ENCODE measurements around the gene BRI3.

Gene BRI3

GRCh38 chr7:98252425-98253054 is 28.9 kb upstream of the BRI3 start:
- DNase-seq, result no peak

- no peak for DNase-seq
These were observed 27.0 kb upstream of the BRI3 start for GRCh38 chr7:98254516-98254915.

DNA sequence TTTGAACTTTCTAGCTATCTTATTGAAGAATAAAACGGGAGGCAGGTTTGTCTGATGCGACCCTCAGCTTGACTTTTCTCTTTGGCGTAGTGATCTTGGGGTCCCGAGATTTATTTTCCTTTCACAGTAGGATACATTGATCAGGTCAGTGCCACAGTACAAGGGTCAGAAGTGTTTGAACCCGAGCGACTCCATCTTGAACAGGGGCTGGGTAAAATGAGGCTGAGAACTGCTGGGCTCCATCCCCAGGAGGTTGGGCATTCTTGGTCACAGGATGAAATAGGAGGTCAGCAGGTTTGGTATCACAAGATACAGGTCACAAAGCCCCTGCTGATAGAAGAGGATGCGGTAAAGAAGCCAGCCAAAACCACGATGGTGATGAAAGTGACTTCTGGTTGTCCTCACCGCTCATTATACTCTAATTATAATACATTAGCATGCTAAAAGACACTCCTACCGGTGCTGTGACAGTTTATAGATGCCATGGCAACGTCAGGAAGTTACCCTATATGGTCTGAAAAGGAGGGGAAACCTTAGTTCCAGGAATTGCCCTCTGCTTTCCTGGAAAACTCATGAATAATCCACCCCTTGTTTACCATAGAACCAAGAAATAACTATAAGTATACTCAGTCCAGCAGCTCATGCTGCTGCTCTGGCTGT is 26.4 kb upstream of the BRI3 start:
- no peak for DNase-seq

DNA sequence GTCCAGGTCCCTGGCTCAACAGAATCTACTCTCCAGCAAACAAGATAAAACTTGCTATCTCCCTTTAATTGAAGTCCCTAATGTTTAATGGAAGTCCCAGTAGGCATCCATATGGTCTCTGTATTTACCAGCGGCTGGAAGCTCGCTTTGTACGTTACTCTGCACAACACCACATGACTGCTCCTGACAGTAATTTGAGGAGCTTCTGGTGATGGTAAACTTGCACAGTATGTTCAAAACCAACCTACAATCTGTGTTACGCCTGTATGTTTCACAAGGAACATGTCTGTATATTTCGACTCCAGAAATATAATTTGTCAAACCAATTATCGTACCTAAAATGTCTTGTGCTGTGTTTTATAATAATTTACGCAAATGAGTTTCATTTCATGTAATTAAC is 25.1 kb upstream of the BRI3 start:
- DNase-seq, result no peak

DNA sequence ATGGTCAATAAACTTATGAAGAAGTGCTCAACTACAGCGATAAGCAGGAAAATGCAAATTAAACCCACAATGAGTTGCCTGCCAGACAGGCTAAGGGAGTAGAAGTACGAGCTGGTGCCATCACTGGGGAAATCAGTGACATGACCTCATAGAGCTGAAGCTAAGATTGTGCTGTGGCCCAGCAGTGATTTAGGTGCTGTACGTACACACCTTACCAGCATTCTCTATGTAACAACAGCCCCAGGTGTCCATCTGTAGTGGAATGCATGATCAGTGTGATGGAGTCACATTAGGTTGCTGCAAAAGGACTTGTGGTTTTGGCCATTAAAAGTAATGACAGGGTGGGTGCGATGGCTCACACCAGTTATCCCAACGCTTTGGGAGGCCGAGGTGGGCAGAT is 23.8 kb upstream of the BRI3 start:
- DNase-seq, result no peak

DNA sequence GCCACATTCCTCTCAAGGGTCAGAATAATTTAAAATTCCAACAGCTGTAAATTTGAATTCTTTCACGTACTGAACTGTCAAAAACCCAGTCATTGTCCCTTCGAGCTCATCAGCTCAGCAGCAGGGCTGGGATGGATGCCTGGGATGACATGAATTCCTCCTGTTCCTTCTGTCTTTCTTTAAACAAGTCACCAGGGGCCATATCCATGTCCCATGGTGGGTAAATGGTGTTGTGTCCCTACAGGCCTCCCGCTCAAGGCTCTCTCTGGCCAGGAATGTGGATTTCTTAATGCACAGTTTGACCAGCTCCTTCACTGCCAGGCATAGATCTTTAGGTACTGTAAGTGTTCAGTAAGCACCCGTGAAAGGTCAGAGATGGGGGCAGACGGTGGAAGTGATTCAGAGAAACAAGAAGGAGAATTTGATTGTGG is 15.6 kb upstream of the BRI3 start:
- DNase-seq, result no peak

DNA sequence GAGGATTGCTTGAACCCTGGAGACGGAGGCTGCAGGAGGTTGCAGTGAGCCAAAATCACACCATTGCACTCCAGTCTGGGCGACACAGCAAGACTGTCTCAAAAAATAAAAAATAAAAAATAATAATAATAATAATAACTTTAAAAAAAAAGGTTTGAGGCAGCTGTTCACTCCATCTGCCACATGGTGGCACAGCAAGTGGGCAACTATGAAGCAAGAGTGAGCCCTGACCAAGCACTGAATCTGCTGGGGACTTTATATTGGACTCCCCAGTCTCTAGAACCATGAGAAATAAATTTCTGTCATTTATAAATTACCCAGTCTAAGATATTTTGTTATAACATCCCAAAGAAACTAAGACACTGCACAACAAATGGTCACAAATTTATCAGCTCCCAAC is 14.6 kb upstream of the BRI3 start:
- DNase-seq, result no peak

DNA sequence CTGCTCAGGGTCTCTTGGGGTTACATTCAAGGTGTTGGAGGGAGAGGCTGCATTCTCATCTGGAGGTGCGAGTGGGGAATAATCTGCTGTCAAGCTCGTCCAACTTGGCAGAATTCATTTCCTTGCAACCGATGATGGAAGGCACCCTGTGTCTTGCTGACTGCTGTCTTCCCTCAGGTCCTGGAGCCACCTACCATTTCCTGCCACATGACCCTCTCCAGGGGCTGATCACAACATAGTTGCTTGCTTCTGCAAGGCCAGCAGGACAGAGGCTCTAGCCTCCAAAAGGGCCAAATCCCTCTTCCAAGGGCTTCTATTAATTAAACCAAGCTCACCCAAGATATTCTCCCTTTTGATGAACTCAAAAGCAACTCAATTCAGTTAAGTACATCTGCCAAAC is 14.2 kb upstream of the BRI3 start:
- no peak for DNase-seq

DNA sequence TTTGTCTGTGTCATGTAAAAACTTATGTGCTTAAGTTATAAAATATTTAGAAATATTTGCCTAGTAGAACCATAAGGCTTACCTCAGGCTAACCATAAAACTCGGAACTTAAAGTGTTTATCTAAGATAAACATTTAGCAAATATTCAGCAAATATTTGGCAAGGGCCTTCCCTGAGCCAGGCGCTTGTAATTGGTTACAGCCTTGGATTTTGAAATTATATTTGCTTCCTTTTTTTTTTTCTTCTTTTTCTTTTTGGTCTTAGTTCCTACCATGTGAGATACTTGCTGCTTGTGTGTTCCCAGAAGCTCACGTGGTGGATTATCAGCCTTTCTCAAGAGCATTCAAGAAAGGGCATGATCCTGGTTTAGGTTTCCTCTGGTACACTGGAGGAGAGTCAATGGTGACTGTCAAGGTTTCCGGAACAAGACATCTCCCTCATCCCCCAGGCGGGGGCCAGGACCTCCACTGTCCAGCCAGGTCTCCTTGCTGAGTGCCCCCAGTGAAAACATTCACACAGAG is 5.2 kb upstream of the BRI3 start:
- no peak for DNase-seq

DNA sequence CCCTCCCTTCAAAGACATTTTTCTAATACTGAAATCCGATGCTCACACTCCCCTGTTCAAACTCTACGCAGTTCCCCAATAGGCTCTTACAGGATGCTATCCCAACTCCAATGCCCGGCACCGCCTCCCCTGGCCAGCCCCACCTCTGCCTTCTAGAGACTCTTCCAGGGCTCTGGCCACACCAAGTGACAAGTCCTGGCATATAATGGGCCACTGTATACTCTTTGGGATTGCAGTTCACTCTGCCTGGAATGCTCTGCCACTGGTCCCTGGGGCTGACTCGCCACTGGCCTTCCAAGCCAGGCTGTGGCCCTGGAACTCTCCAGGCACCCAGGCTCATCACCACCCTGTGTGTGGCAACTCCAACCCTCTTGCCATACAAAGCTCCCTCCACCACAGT is 3.1 kb upstream of the BRI3 start:
- DNase-seq, result no peak

- no peak for DNase-seq
These were observed 2.5 kb upstream of the BRI3 start for GRCh38 chr7:98278936-98279335.

DNA sequence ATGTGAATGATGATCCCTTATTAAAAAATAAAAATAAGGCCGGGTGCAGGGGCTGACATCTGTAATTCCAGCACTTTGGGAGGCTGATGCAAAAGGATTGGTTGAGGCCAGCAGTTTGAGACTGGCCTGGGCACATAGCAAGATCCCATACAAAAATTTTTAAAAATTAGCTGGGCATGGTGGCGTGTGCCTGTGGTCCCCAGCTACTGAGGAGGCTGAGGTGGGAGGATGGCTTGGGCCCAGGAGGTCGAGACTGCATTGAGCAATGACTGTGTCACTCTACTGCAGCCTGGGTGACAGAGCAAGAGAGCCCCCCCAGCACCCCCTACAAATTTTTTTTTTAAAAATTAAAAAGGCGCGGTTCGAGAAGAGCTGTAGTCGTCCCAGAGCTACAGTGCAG is 1.2 kb upstream of the BRI3 start:
- DNase-seq, result no peak

GRCh38 chr7:98281757-98282606 is 496 bp downstream of the BRI3 start:
- peak; percentile 51 for DNase-seq

GRCh38 chr7:98282703-98283102 is 1.2 kb downstream of the BRI3 start:
- DNase-seq, result no peak

GRCh38 chr7:98283127-98283886 is 1.8 kb downstream of the BRI3 start:
- no peak for DNase-seq

GRCh38 chr7:98283887-98284222 is 2.4 kb downstream of the BRI3 start:
- no peak for DNase-seq

DNA sequence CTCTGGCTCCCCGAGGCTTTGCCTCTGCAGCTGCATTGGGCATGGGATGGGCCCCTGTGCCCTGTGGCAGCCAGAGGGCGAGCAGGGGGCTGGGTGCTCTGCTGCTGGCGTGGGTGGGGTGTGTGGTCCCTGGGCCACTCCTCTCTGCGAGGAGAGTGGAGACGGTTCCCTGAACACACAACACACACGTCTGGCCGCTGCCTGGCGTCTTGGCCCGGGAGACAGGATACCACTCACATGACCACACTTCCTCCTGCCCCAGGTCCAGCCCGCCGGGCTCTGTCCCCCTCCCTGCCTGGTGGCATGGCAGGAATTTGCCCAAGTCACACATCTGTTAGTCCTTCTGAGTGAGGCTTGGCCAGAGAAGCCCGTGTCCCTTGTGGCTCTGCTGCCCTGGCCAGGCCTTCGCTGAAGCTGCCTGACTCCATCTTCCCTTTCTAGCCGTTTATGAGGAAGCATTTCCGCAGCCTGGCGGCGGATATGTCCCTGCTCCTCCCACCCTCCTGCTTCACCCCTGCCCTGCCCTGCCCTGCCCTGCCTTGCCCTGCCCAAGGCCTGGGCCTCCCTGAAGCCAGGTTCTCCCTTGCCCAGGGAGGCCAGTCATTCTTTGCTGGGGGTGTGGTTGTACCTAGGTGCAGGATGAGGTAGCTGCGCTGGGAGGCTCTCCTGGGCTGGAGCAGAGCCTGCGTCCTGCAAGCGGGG is 3.0 kb downstream of the BRI3 start:
- no peak for DNase-seq

GRCh38 chr7:98285157-98286092 is 3.9 kb downstream of the BRI3 start:
- DNase-seq, result no peak

GRCh38 chr7:98286093-98286539 is 4.6 kb downstream of the BRI3 start:
- DNase-seq, result no peak

DNA sequence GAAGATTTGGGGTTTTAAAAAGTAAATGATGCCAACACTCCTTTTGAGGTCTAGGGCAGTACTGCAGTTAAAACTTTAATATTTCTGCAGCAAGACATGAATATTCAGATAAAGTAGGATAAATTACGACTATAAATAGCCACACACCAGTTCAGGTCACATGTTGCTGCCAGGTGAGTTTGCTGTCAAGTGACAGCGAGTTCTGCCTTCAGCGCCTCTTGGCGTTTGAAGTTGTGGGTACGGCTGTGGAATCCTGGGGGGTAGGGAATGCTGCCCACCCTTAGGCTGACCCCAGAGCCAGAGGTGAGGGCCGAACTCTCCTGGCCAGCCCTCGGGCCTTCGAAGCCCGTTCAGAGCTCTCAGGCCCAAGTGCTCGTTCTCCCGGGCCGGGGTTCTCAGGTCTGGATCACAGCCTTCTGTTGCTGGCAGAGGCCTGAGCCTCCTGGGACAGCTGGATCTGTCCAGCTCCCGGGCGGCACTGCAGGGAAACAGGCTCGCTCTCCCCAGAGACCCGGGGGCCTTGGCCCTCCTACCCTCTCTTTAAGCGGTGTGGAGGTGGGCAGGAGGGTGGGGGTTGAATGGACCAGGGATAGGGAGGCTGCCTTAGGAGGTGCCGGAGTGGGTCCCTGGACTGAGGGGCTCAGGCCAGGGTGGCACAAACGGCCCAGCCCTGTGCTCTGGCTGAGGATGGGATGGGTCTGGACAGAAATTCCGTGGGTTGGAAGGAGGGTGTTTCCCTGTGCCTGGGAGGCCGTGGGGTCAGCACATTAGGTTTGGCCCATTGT is 5.4 kb downstream of the BRI3 start:
- DNase-seq, result no peak
